Left lobe of liver (tissue), 2 donors: ENCODE data around the gene AMBRA1. TPM values are rescaled to one million over a fixed set of nuclear protein-coding genes. Genes with fewer than 3 reads are reported as not detected.
A peak's percentile ranks its signal among the peaks of the same experiment; 100 is the strongest.

Source experiments
- ATAC-seq: fragments of 200-7000 bp; cut with Tn5 transposase; one replicate; pipeline ENCODE4 v1.9.1; 2020; ENCODE audit warnings: mild to moderate bottlenecking, moderate library complexity
- DNase-seq: peaks from one replicate; pipeline ENCODE4 v3.0.0-alpha.2; 2020; ENCODE audit warnings: low spot score
- total RNA-seq: library from RNA; stranded (reverse); gene quantifications from one replicate; pipeline ENCODE4 v1.2.1, GENCODE V29; 2021
- donor health status: DM: no; HTN: no; CAD: no; lungs with moderate emphysema.
- donor health status: DM: no; HTN: yes; CAD: no.

Gene AMBRA1
- total RNA-seq, 1 donor from 2014 or later, result 14.7 TPM

GRCh38 chr11:46445920-46446771 is 147.7 kb downstream of the AMBRA1 start:
- no peak for ATAC-seq

DNA sequence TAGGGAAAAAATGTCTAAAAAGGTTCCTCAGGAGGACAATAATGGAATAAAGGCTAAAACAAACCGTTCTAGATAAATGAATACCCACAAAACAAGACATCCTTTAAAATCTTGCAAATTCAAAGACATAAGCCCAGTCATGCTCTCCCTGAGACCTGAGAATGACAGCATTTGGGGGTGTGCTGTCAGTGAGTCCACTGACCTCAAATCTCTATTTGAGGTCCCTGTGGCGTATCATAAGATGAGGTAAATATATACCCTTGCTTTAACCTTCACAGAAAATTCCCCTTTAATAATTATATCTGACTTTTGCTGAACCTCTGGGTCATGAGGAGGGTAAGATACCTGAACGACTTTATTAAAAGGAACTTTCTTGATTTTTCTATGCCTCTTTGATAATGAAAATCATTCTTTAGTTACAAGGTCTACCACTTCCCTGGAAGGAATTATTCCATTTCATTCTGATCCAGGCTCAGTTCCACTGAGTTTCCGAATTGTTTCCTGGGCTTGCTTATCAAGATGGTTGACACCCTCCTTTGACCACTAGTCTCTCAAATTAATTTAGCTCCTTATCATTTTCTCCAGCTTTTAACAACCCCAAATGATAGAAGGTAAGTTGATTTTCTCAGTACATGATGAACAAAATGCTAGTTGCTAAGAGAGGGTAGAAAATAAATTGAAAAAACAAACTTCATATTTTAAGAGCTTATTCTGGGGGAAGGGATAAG is 148.5 kb downstream of the AMBRA1 start:
- no peak for DNase-seq
- no peak for ATAC-seq

More at GRCh38 chr11:46445920-46446771, 147.7 kb downstream of the AMBRA1 start:
- DNase-seq, result no peak

DNA sequence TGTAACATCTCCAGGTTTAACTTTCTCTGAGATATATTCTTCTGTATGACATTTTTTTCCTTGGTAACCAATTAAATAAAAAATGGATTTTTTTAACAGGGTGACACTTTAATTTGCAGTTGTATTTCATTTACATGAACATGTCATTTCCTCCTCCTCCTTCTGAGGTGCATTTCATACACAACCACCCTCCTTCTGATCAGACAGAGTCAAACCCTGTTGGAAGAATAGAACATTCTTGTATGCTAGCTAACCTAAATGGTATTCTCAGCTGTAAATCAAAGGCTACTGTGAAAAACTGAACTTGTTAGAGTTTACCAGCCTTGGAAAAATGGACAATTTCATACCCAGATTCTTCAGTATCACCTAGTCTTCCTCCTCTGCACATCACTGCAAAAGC is 149.5 kb downstream of the AMBRA1 start:
- DNase-seq, result no peak
- no peak for ATAC-seq

DNA sequence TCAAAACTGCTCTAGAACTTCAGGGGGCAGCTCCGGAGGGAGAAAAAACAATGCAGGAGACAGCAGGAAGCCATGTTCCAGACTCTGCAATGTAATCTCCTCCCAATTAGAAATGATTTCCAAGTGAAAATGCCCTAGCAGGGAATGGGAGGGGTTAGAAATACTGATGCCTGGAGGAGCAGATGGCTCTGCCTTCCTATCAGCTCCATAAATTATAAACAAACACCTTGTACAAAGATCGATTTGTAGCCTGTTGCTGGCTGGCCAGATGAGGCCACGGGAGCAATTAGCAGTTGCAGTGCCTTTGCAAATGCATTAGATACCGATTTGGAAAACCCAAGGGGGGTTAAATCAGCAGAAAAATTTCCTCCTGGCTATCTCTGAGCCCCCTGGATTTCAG is 155.6 kb downstream of the AMBRA1 start:
- no peak for DNase-seq
- ATAC-seq, result no peak

DNA sequence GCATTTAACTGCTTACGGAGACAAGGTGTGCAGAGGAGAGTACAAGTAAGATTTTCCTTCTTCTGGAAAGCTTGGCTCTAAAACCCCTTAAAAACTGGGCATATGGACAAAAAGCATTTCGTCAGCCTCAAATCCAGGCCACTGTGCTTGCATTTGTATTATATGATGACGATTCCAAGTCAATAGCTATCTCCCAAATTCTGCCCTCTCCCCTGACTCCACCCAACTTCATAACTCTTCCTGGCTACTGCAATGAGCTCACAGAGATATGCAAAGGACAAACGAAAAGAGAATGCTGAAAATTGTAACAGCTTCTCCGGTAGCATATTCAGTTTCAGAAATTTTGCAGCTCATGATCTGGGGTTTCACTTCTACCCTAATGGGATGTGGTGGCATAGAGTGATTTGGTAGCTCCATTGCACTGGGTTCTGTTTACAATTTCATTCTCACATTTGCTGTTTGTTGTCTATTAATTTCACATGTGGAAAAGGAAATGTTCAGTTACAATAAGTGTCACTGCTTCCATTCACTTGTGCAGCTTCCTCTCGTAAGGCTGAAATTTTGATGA is 156.6 kb downstream of the AMBRA1 start:
- ATAC-seq, result no peak

GRCh38 chr11:46436113-46436512 is 157.7 kb downstream of the AMBRA1 start:
- DNase-seq (no peak), ATAC-seq (no peak)

More for the DNA sequence above, 156.6 kb downstream of the AMBRA1 start:
- no peak for DNase-seq

DNA sequence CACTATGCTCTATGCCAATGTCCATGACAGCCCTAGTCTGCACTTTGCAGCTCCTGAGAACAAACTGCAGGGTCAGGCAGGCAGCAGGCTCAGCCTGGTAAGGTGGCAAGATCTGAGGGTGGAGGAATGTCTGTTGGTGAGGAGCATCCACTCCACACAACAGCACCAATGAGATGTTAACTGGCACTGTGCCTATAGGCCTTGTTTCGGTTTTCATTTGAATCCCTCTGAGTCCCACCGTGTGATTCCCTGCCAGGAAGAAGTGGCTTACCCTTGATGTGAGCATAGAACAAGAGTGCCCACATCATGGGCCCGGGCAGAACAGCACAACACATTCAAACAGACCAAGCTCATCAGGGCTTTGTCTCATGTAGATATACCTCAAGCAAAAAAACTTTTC is 158.1 kb downstream of the AMBRA1 start:
- ATAC-seq, result no peak
- DNase-seq, result no peak

DNA sequence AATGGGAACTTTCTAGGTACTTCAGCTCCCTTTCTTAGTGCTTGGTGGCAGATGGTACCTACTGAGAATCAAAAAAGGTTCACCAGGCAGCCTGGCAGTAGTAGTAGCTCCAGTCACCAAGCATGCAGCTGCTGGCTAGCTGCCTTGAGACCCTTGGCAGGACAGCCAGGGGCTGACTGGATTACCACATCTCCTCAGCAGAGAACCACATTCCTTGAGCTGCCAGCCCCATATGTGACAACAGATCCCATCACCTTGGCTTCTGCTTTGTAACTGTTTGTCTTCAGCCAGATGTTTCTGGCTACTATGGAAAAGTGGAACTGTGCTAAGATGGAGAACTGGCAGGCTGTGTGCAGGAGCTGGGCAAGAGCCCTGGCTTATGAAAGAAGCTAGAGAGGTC is 162.6 kb downstream of the AMBRA1 start:
- ATAC-seq, result no peak
- no peak for DNase-seq

DNA sequence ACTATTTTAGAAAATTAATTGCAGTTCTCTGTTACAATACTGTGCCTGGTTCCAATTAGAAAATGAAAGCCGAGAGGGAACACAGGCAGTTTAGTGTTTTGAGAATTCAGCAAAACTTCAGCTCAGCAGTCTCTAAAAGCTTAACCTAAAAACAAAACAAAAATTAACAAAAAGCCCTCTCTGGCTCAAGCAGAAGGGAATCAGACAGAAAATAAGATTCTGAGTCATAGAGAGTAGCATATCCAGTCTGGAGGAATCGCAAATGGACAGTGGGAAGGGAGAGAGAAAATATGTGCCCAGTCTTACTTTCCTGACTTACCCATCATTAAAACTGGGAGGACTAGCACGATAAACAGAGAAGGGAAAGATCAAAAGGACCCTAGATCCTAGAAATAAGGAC is 164.1 kb downstream of the AMBRA1 start:
- no peak for ATAC-seq
- no peak for DNase-seq

DNA sequence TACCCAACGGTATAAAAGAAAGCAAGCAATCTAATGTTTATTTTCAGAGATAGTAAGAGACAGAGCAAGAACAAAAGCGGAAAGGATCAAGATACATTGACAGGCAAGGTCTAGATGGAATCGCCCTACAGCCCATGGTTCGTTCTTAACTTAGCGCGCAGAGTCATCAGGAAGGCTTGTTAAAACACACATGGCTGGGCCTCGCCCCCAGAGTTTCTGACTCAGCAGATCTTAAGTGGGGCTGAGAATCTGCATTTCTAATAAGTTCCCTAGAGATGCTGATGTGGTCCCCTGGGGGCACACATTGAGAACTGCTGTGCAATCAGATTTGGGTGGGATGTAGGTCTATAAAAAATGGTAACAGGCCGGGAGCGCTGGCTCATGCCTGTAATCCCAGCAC is 166.5 kb downstream of the AMBRA1 start:
- DNase-seq, result no peak
- ATAC-seq, result no peak

GRCh38 chr11:46426233-46426991 is 167.4 kb downstream of the AMBRA1 start:
- DNase-seq (no peak), ATAC-seq (no peak)

- no peak for DNase-seq
Measured at GRCh38 chr11:46422588-46422987, 171.2 kb downstream of the AMBRA1 start.

GRCh38 chr11:46421257-46421880 is 172.5 kb downstream of the AMBRA1 start:
- ATAC-seq, result peak; percentile 26
- peak; percentile 43 for DNase-seq

More at GRCh38 chr11:46422588-46422987, 171.2 kb downstream of the AMBRA1 start:
- no peak for ATAC-seq

- ATAC-seq (no peak), DNase-seq (no peak)
Measured at GRCh38 chr11:46420513-46420912, 173.3 kb downstream of the AMBRA1 start.

DNA sequence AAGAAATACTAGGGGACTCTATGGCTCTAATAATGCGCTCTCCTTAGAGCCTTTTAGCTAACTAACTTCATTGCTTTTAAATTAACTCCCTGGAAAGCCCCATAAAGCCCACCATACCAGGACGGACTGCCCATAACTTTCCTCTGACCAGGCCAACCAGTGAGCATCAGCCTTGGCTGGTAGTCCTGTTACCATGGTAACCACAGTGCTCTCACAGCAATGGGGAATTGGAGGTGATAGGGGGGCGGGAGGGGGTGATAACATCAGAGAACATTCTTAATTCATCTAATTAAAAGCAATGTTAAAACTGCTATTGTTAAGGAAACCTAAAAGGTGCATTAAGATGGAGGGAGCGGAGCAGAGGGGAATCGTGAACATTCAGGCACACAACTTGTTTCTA is 175.1 kb downstream of the AMBRA1 start:
- no peak for ATAC-seq
- no peak for DNase-seq

DNA sequence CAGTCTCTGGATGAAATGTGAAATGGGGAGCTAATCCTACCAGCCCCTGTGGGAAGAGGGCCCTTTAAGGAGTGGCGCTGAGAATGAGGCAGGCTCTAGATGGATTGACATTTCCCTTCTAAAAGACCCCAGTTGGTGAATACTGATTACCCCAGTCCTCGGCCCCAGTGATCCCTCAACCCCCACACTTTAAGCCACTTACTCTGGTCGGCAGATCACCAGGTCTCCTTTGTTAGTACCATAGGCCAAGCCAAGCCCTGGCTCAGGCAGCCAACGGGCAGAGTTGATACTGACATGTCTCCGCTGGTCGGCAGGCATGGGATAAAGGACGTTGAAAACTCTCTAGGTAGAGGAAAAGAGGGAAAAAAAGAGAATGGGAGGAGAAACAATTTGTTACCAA is 176.1 kb downstream of the AMBRA1 start:
- DNase-seq (no peak), ATAC-seq (no peak)

- DNase-seq (no peak), ATAC-seq (no peak)
Measured at GRCh38 chr11:46414879-46415278, 178.9 kb downstream of the AMBRA1 start.

DNA sequence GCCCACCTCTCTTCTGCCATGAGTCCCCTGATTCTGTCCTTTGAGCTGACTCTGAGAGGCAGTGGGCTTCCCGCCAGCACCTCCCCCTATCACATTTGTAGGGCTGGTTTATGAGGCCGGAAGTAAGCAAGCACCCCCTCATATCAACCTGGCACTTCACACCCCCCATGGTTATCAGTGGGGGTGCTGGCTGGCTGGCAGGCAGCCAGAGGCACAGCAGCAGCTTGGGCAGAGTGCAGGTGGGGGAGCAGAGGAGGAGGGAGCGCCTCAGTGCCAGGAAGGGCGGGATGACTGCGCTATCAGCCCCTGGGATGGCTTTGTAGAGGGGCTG is 179.4 kb downstream of the AMBRA1 start:
- no peak for ATAC-seq
- DNase-seq, result no peak

GRCh38 chr11:46413760-46414465 is 179.9 kb downstream of the AMBRA1 start:
- DNase-seq, result no peak
- no peak for ATAC-seq

- no peak for ATAC-seq
- no peak for DNase-seq
Measured at GRCh38 chr11:46410021-46410420, 183.8 kb downstream of the AMBRA1 start.
